ENCODE results near the gene QSER1. TPM values are rescaled to one million over a fixed set of nuclear protein-coding genes. Genes with fewer than 3 reads are reported as not detected.
A peak's percentile ranks its signal among the peaks of the same experiment; 100 is the strongest.

The QSER1 gene
- total RNA-seq, 1 experiment from 2014 or later: 74.0 TPM

DNA sequence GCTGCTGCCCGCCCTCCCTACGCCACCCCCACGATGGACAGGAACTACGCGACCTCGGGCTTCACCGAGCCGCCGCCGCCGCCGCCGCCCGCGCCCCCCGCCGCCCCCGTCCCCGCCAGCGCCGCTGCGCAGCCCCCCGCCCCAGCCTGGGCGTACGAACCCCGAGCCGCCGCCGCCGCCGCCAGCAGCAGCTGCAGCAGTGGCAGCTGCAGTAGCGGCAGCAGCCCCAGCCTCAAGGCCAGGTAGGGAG is 407 bp downstream of the QSER1 start (continued):
- TF ChIP-seq, protein P1, sequence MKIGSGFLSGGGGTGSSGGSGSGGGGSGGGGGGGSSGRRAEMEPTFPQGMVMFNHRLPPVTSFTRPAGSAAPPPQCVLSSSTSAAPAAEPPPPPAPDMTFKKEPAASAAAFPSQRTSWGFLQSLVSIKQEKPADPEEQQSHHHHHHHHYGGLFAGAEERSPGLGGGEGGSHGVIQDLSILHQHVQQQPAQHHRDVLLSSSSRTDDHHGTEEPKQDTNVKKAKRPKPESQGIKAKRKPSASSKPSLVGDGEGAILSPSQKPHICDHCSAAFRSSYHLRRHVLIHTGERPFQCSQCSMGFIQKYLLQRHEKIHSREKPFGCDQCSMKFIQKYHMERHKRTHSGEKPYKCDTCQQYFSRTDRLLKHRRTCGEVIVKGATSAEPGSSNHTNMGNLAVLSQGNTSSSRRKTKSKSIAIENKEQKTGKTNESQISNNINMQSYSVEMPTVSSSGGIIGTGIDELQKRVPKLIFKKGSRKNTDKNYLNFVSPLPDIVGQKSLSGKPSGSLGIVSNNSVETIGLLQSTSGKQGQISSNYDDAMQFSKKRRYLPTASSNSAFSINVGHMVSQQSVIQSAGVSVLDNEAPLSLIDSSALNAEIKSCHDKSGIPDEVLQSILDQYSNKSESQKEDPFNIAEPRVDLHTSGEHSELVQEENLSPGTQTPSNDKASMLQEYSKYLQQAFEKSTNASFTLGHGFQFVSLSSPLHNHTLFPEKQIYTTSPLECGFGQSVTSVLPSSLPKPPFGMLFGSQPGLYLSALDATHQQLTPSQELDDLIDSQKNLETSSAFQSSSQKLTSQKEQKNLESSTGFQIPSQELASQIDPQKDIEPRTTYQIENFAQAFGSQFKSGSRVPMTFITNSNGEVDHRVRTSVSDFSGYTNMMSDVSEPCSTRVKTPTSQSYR (CRISPR knock-in tag; IDR thresholded peaks at IDR 0.05): no peak
- TF ChIP-seq NFYB (CRISPR knock-in tag; conservative IDR thresholded peaks at IDR 0.05; ENCODE audit: low read depth) (no peak), ETV6 (CRISPR knock-in tag; IDR thresholded peaks at IDR 0.05) (no peak), ZBTB21 (CRISPR knock-in tag; IDR thresholded peaks at IDR 0.05; ENCODE audit: borderline replicate concordance) (no peak), PRRX2 (CRISPR knock-in tag; IDR thresholded peaks at IDR 0.05) (no peak), RORB (CRISPR knock-in tag; IDR thresholded peaks at IDR 0.05) (no peak)
- TF ChIP-seq, protein P2, sequence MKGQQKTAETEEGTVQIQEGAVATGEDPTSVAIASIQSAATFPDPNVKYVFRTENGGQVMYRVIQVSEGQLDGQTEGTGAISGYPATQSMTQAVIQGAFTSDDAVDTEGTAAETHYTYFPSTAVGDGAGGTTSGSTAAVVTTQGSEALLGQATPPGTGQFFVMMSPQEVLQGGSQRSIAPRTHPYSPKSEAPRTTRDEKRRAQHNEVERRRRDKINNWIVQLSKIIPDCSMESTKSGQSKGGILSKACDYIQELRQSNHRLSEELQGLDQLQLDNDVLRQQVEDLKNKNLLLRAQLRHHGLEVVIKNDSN (CRISPR knock-in tag; IDR thresholded peaks at IDR 0.05): no peak
- TF ChIP-seq, protein P3, sequence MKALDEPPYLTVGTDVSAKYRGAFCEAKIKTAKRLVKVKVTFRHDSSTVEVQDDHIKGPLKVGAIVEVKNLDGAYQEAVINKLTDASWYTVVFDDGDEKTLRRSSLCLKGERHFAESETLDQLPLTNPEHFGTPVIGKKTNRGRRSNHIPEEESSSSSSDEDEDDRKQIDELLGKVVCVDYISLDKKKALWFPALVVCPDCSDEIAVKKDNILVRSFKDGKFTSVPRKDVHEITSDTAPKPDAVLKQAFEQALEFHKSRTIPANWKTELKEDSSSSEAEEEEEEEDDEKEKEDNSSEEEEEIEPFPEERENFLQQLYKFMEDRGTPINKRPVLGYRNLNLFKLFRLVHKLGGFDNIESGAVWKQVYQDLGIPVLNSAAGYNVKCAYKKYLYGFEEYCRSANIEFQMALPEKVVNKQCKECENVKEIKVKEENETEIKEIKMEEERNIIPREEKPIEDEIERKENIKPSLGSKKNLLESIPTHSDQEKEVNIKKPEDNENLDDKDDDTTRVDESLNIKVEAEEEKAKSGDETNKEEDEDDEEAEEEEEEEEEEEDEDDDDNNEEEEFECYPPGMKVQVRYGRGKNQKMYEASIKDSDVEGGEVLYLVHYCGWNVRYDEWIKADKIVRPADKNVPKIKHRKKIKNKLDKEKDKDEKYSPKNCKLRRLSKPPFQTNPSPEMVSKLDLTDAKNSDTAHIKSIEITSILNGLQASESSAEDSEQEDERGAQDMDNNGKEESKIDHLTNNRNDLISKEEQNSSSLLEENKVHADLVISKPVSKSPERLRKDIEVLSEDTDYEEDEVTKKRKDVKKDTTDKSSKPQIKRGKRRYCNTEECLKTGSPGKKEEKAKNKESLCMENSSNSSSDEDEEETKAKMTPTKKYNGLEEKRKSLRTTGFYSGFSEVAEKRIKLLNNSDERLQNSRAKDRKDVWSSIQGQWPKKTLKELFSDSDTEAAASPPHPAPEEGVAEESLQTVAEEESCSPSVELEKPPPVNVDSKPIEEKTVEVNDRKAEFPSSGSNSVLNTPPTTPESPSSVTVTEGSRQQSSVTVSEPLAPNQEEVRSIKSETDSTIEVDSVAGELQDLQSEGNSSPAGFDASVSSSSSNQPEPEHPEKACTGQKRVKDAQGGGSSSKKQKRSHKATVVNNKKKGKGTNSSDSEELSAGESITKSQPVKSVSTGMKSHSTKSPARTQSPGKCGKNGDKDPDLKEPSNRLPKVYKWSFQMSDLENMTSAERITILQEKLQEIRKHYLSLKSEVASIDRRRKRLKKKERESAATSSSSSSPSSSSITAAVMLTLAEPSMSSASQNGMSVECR (CRISPR knock-in tag; IDR thresholded peaks at IDR 0.05; ENCODE audit: borderline replicate concordance): no peak
- TF ChIP-seq, protein P4, sequence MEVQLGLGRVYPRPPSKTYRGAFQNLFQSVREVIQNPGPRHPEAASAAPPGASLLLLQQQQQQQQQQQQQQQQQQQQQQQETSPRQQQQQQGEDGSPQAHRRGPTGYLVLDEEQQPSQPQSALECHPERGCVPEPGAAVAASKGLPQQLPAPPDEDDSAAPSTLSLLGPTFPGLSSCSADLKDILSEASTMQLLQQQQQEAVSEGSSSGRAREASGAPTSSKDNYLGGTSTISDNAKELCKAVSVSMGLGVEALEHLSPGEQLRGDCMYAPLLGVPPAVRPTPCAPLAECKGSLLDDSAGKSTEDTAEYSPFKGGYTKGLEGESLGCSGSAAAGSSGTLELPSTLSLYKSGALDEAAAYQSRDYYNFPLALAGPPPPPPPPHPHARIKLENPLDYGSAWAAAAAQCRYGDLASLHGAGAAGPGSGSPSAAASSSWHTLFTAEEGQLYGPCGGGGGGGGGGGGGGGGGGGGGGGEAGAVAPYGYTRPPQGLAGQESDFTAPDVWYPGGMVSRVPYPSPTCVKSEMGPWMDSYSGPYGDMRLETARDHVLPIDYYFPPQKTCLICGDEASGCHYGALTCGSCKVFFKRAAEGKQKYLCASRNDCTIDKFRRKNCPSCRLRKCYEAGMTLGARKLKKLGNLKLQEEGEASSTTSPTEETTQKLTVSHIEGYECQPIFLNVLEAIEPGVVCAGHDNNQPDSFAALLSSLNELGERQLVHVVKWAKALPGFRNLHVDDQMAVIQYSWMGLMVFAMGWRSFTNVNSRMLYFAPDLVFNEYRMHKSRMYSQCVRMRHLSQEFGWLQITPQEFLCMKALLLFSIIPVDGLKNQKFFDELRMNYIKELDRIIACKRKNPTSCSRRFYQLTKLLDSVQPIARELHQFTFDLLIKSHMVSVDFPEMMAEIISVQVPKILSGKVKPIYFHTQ (CRISPR knock-in tag; IDR thresholded peaks at IDR 0.05): no peak

DNA sequence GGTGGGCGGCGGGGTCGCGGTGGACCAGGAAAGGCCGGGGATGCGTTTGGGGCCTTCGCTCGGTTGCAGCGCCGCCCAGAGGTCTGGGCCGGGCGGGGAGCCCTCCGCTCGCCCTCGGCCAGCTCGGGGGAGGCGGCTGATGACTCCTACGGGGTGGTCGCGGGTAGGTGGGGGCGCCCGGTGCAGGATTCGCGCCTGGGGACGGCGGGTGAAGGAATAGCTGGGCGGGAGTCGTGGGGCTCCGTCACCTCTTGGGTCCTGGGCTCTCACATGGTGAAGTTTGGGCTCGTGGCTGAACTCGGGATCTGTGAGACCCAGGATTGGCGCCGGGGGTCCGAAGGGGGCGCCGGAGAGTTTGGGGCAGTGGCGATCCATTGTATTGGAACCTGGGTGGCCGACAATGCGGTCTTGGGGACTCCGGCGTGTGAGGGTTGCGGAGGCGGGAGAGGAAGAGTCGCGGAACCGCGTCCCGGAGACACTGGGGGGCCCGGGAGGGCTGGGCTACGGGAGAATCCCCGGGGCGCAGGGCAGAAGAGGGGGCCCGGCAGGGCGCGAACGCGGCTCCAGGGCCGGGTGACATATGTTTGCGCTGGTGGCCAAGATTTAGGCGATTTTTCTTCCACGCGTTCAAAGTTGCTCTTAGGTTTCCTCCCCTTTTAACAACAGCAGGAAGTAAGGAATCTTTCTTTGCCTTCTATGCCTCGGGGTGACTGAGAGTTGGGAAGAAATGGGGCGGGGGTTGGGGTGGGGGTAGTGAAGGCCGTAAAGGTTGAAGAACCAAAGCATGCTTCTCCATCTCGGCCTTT is 935 bp downstream of the QSER1 start:
- Mint-ChIP-seq H3K27me3 (ENCODE audit: low read depth) (no peaks in the 10 kb centered on the region), H3K27ac (peak overlapping the region; percentile 99), H3K36me3 (peaks cover 33% of the 10 kb centered on the region), H3K4me1 (peaks cover 54% of the 10 kb centered on the region), H3K4me3 (peak overlapping the region; percentile 89), H3K9me3 (peaks cover 15% of the 10 kb centered on the region)
- DNase-seq (ENCODE audit: low spot score) (peak; percentile 76), ATAC-seq (peak; percentile 50)
- POLR2A ChIA-PET: interaction anchor here (0.9 to 1.6 kb wide), 3 partner anchors 8 to 268 kb away, joined by 3 to 7 read pairs (median 3); partner anchors contain the start of gene TCP11L1
- CTCF ChIA-PET: interaction anchor here (1.1 to 2.5 kb wide), 7 partner anchors 8 to 146 kb away, joined by 3 to 8 read pairs (median 5); partner anchors contain the start of genes DEPDC7 and TCP11L1
- TF ChIP-seq ZNF263 (CRISPR knock-in tag; IDR thresholded peaks at IDR 0.05; ENCODE audit: low read depth) (no peak), MYBL2 (CRISPR knock-in tag; IDR thresholded peaks at IDR 0.05) (peak; percentile 54; the same call in 1 of the 2 replicates), SP1 (CRISPR knock-in tag; conservative IDR thresholded peaks at IDR 0.05) (peak; percentile 22; the same call in 1 of the 2 replicates), ZNF396 (CRISPR knock-in tag; IDR thresholded peaks at IDR 0.05; ENCODE audit: borderline replicate concordance) (no peak), TP53 (CRISPR knock-in tag; IDR thresholded peaks at IDR 0.05) (no peak), ESRRA (CRISPR knock-in tag; IDR thresholded peaks at IDR 0.05; ENCODE audit: borderline replicate concordance) (peak; percentile 25; the same call in 1 of the 2 replicates), JUN (CRISPR knock-in tag; IDR thresholded peaks at IDR 0.05) (0 out of 2 replicates have a peak, but pooled peaks have one; percentile 42), FOXK1 (CRISPR knock-in tag; IDR thresholded peaks at IDR 0.05) (peak; percentile 54; the same call in 1 of the 2 replicates), RELA (CRISPR knock-in tag; IDR thresholded peaks at IDR 0.05; ENCODE audit: borderline replicate concordance) (no peak), TEAD4 (CRISPR knock-in tag; IDR thresholded peaks at IDR 0.05) (0 out of 2 replicates have a peak, but pooled peaks have one; percentile 59)
- TF ChIP-seq, protein P5, sequence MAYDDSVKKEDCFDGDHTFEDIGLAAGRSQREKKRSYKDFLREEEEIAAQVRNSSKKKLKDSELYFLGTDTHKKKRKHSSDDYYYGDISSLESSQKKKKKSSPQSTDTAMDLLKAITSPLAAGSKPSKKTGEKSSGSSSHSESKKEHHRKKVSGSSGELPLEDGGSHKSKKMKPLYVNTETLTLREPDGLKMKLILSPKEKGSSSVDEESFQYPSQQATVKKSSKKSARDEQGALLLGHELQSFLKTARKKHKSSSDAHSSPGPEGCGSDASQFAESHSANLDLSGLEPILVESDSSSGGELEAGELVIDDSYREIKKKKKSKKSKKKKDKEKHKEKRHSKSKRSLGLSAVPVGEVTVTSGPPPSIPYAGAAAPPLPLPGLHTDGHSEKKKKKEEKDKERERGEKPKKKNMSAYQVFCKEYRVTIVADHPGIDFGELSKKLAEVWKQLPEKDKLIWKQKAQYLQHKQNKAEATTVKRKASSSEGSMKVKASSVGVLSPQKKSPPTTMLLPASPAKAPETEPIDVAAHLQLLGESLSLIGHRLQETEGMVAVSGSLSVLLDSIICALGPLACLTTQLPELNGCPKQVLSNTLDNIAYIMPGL (CRISPR knock-in tag; IDR thresholded peaks at IDR 0.05): peak; percentile 99
- TF ChIP-seq, protein P6, sequence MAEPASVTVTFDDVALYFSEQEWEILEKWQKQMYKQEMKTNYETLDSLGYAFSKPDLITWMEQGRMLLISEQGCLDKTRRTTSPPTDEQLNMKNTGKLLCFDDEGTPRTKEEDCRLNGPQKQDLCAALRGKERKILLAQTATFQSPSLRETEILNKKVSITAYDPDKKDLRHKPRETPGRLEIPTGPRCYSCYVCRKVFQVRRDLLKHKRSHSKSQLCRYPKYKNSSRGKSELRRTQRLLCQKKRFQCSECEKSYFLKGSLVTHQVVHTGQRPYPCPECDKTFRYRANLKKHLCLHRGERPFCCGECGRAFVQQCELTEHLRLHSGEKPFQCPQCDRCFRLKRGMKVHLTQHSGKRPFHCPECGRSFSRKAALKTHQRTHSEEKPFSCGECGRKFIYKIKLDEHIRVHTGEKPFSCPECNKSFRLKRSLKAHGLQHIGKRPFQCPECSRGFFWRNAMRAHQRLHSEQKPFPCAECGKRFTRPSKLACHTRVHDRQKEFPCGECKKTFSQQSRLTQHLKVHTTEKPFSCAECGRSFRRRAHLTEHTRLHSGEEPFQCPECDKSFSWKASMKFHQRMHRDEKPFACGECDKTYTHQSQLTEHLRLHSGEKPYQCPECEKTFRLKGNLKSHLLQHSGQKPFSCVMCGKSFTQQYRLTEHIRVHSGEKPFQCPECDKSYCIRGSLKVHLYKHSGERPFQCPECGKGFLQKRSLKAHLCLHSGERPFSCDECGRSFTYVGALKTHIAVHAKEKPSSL (CRISPR knock-in tag; conservative IDR thresholded peaks at IDR 0.05): no peak
